Ovary (tissue), 9 donors: ENCODE data around the gene SLAMF1. TPM values are rescaled to one million over a fixed set of nuclear protein-coding genes. Genes with fewer than 3 reads are reported as not detected.

Experiments
- DNase-seq, 5 donors: peaks; one replicate each; pipeline ENCODE4 v3.0.0-alpha.2; 2019 to 2020
- H3K27ac ChIP-seq, 2 donors: fragments of 200-600 bp; one replicate each; pipeline versions ENCODE4 v1.5.1 to v1.8.0; 2019 to 2022
- H3K27me3 ChIP-seq: fragments of 200-600 bp; one replicate; pipeline ENCODE4 v1.8.0; 2022
- H3K36me3 ChIP-seq: fragments of 200-600 bp; sonication (generic); one replicate; pipeline ENCODE4 v1.5.1; 2019
- H3K4me1 ChIP-seq: one replicate; pipeline ENCODE4 v1.8.1; 2013; ENCODE audit warnings: mild to moderate bottlenecking, moderate library complexity; ENCODE audit not compliant: insufficient read depth
- H3K4me3 ChIP-seq: fragments of 200-600 bp; sonication (generic); one replicate; pipeline ENCODE4 v1.5.1; 2017
- H3K9me3 ChIP-seq, 2 donors: fragments of 200-600 bp in 1 of 2; sonication (generic) in 1 of 2; one replicate each; pipeline versions ENCODE4 v1.5.1 to v1.8.1; 2013 to 2019; ENCODE audit warnings: mild to moderate bottlenecking in 1 of 2, moderate library complexity in 1 of 2
- CTCF ChIP-seq, 3 donors: fragments of 450-650 bp in 2 of 3; fragments of 200-600 bp in 1 of 3; IDR thresholded peaks; one replicate each; pipeline versions ENCODE4 v1.5.1 to v1.8.0; 2016 to 2022; ENCODE audit warnings: antibody characterized with exemption in 3 of 3, mild to moderate bottlenecking in 1 of 3
- EP300 ChIP-seq: sonication (generic); formaldehyde crosslinking; IDR thresholded peaks from one replicate; pipeline ENCODE4 v1.6.1; 2017; ENCODE audit warnings: antibody characterized with exemption
- POLR2A ChIP-seq: fragments of 450-650 bp; IDR thresholded peaks from one replicate; pipeline ENCODE4 v1.6.1; 2017; ENCODE audit warnings: antibody characterized with exemption, mild to moderate bottlenecking, moderate library complexity
- whole genome bisulfite sequencing, 3 donors: extraction: QIAGEN DNeasy Blood & Tissue Kit in 1 of 3; methylation state at CpG; one replicate each; pipeline versions ENCODE4 v1.1.5 to v1.1.7; 2013 to 2017; 5-methylcytosine and 5-hydroxymethylcytosine counted together
- intact Hi-C, 4 donors: fragments of 100-400 bp; cut with DNase I; formaldehyde crosslinking; loops; one replicate each; pipeline versions ENCODE4 v1.11.0 to v1.15.1; 2022 to 2023
- polyA plus RNA-seq, 2 donors: library from polyadenylated mRNA; stranded (reverse); fragments of 200-250 nt in 1 of 2; fragments of 350-450 nt in 1 of 2; fragmentation: Illumina TruSeq in 1 of 2; extraction: RNeasy Lipid Tissue Mini Kit (QIAGEN cat#74804) in 1 of 2; gene quantifications; one replicate each; pipeline ENCODE4 v1.2.3, GENCODE V29; 2013 to 2014
- total RNA-seq, 7 donors: library from RNA; depleted of rRNA in 2 of 7; stranded (reverse); fragments of >200 nt in 2 of 7; fragmentation: NEBNext Ultra II Directional in 3 of 7; extraction: Animal tissue kit (Norgen Biotek cat#: 25700) in 3 of 7; gene quantifications; one replicate each; pipeline versions ENCODE4 v1.1.0 to v1.2.4, GENCODE V29; 2016 to 2023
- donor health status: DM: no; HTN: no; CAD: no; lungs with moderate emphysema.
- donor health status: DM: no; HTN: no; CAD: no.
- donor health status: Bipolar disorder and iron deficiency.
- donor health status: DM: yes; HTN: yes; CAD: no.
- donor health status: DM: no; HTN: no; CAD: no.
- donor health status: DM: yes; HTN: yes; CAD: no.

Gene SLAMF1
- total and polyA plus RNA-seq, 9 donors: 0.15 to 0.68 (median 0.27) TPM; not detected in 3

GRCh38 chr1:160619742-160620277 is 27.0 kb downstream of the SLAMF1 start:
- intact Hi-C loops: loop anchor here in 1 of 4 donors (10.0 kb wide), 1 partner anchor 195 kb away; no protein-coding TSS in a partner anchor
- Histone ChIP-seq H3K4me1 (no peaks in the 10 kb centered on the region), H3K27me3 (no peaks in the 10 kb centered on the region), H3K4me3 (no peak overlapping the region), H3K9me3 (no peaks in the 10 kb centered on the region), H3K27ac (no peak overlapping the region), H3K36me3 (no peaks in the 10 kb centered on the region)
- TF ChIP-seq EP300 (no peak), POLR2A (no peak), CTCF (IDR thresholded peaks at IDR 0.05) (no peak)
- WGBS, 3 donors: 88 to 92% (median 89%) methylated on average over 4 of the region's 4 CpGs
- DNase-seq: no peak

DNA sequence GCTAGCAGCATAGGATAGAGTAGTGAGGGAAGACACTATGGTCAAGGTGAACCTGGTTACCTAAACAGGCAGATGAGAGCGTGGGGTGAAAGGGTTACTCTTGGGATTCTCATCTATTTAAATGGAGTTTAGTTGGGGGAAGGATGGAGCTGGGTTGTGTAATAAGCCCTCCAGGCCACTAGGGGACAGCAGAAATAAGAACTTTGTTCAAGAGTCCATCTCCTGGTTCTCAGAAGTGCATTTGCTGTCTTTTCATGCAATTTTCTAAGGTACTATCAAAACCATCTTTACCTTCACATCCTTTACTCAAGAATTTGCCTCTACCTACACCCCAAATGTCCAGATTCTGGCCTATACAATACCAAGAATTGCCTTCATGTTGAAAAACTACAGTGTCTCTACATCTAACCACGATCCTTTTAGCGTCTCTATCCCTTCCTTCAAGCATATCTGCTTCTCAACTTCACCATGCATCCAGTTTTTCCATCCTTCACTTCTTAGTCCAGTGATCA is 28.0 kb downstream of the SLAMF1 start:
- 88 to 94% (median 89%) methylated on average over 3 of the region's 3 CpGs for WGBS, 3 donors
- TF ChIP-seq EP300 (no peak), POLR2A (no peak), CTCF (IDR thresholded peaks at IDR 0.05) (no peak)
- intact Hi-C loops: loop anchor here in 1 of 4 donors (10.0 kb wide), 1 partner anchor 194 kb away; no protein-coding TSS in a partner anchor
- H3K4me3 ChIP-seq: no peak overlapping the region
- H3K9me3 ChIP-seq: no peaks in the 10 kb centered on the region
- no peak overlapping the region for H3K27ac ChIP-seq
- H3K36me3 ChIP-seq: no peaks in the 10 kb centered on the region
- no peaks in the 10 kb centered on the region for H3K4me1 ChIP-seq
- H3K27me3 ChIP-seq: no peaks in the 10 kb centered on the region
- DNase-seq: no peak

- 53 to 69% (median 66%) methylated on average over 1 of the region's 1 CpG for WGBS, 3 donors
- intact Hi-C loops: loop anchor here in 1 of 4 donors (10.0 kb wide), 1 partner anchor 194 kb away; no protein-coding TSS in a partner anchor
- DNase-seq: no peak
Measured at GRCh38 chr1:160618327-160618726, 28.5 kb downstream of the SLAMF1 start.

GRCh38 chr1:160615660-160616059 is 31.2 kb downstream of the SLAMF1 start:
- no peak for DNase-seq
- intact Hi-C loops: loop anchor here in 1 of 4 donors (10.0 kb wide), 1 partner anchor 191 kb away; no protein-coding TSS in a partner anchor
- H3K4me3 ChIP-seq: no peak overlapping the region
- 82 to 85% (median 83%) methylated on average over 2 of the region's 2 CpGs for WGBS, 3 donors
- H3K27me3 ChIP-seq: no peaks in the 10 kb centered on the region
- no peak overlapping the region for H3K27ac ChIP-seq
- no peaks in the 10 kb centered on the region for H3K36me3 ChIP-seq
- H3K9me3 ChIP-seq: no peaks in the 10 kb centered on the region
- TF ChIP-seq POLR2A: no peak
- TF ChIP-seq CTCF (IDR thresholded peaks at IDR 0.05): no peak
- no peak for TF ChIP-seq EP300
- H3K4me1 ChIP-seq: no peaks in the 10 kb centered on the region

More at GRCh38 chr1:160618327-160618726, 28.5 kb downstream of the SLAMF1 start:
- H3K27ac ChIP-seq: no peak overlapping the region
- no peaks in the 10 kb centered on the region for H3K9me3 ChIP-seq
- H3K4me3 ChIP-seq: no peak overlapping the region
- no peaks in the 10 kb centered on the region for H3K27me3 ChIP-seq
- no peaks in the 10 kb centered on the region for H3K36me3 ChIP-seq
- TF ChIP-seq EP300 (no peak), POLR2A (no peak)
- H3K4me1 ChIP-seq: no peaks in the 10 kb centered on the region

- no peak overlapping the region for H3K27ac ChIP-seq
- 76 to 84% (median 76%) methylated on average over 5 of the region's 5 CpGs for WGBS, 3 donors
- TF ChIP-seq EP300: no peak
- no peak for TF ChIP-seq POLR2A
- no peak for TF ChIP-seq CTCF (IDR thresholded peaks at IDR 0.05)
- H3K9me3 ChIP-seq: no peaks in the 10 kb centered on the region
- H3K4me1 ChIP-seq: no peaks in the 10 kb centered on the region
- intact Hi-C loops: loop anchor here in 1 of 4 donors (10.0 kb wide), 1 partner anchor 190 kb away; no protein-coding TSS in a partner anchor
- H3K4me3 ChIP-seq: no peak overlapping the region
- no peaks in the 10 kb centered on the region for H3K27me3 ChIP-seq
- no peaks in the 10 kb centered on the region for H3K36me3 ChIP-seq
- DNase-seq: no peak
Measured at GRCh38 chr1:160614410-160614809, 32.4 kb downstream of the SLAMF1 start.
